K562 (cell line): ENCODE results near the gene CRIP3. TPM values are rescaled to one million over a fixed set of nuclear protein-coding genes. Genes with fewer than 3 reads are reported as not detected.
A peak's percentile ranks its signal among the peaks of the same experiment; 100 is the strongest.

Source experiments
- CC2D1A ChIP-seq: fragments of 450-650 bp; IDR thresholded peaks from 2 replicates; pipeline ENCODE4 v1.6.1; 2017; ENCODE audit warnings: mild to moderate bottlenecking
- ETV1 ChIP-seq: fragments of 450-650 bp; conservative IDR thresholded peaks from 2 replicates; pipeline ENCODE4 v1.6.1; 2016; ENCODE audit warnings: missing genetic modification characterization, control low read depth, low read depth, missing compliant biosample characterization
- HDAC1 ChIP-seq, 2 experiments: fragments of 450-650 bp; IDR thresholded peaks; 2 replicates each; pipeline ENCODE4 v1.6.1; 2016 to 2017; ENCODE audit warnings: inconsistent platforms in 1 of 2, mild to moderate bottlenecking in 1 of 2, moderate library complexity in 1 of 2
- HEY1 ChIP-seq: fragments of 250-450 bp; sonication (Bioruptor Pico); IDR thresholded peaks from 2 replicates; pipeline ENCODE4 v1.5.0; 2020; ENCODE audit warnings: mild to moderate bottlenecking, moderate library complexity, borderline replicate concordance
- HNRNPL ChIP-seq: fragments of 200-400 bp; formaldehyde crosslinking; IDR thresholded peaks from 2 replicates; pipeline ENCODE4 v1.6.1; 2017; ENCODE audit warnings: low read depth, mild to moderate bottlenecking, low read length
- KDM4B ChIP-seq, 2 experiments: fragments of 450-650 bp in 1 of 2; sonication (generic) in 1 of 2; IDR thresholded peaks; 2 replicates each; pipeline ENCODE4 v1.6.1; 2016 to 2017; ENCODE audit warnings: borderline replicate concordance in 2 of 2, antibody characterized with exemption in 1 of 2, low read depth in 1 of 2, mild to moderate bottlenecking in 1 of 2
- NR2C1 ChIP-seq, 2 experiments: fragments of 450-650 bp; IDR thresholded peaks; 2 replicates each; pipeline ENCODE4 v1.6.1; 2017; ENCODE audit warnings: mild to moderate bottlenecking in 2 of 2, antibody characterized with exemption in 1 of 2, inconsistent platforms in 1 of 2, missing compliant biosample characterization in 1 of 2, missing genetic modification characterization in 1 of 2
- RNF2 ChIP-seq: sonication (generic); IDR thresholded peaks from 2 replicates; pipeline ENCODE4 v1.6.1; 2016
- SIN3A ChIP-seq, 2 experiments: fragments of 150-350 bp in 1 of 2; IDR thresholded peaks; 2 replicates each; pipeline ENCODE4 v1.6.1; 2011 to 2016; ENCODE audit warnings: borderline replicate concordance in 2 of 2, low read depth in 2 of 2, low read length in 2 of 2, mild to moderate bottlenecking in 2 of 2, moderate library complexity in 2 of 2; ENCODE audit not compliant: control insufficient read depth in 1 of 2
- SP1 ChIP-seq: sonication (generic); formaldehyde crosslinking; IDR thresholded peaks from 2 replicates; pipeline ENCODE4 v1.8.1; 2022; ENCODE audit warnings: mild to moderate bottlenecking, missing genetic modification reagents
- YY1 ChIP-seq, 3 experiments: IDR thresholded peaks; 2 replicates each; pipeline ENCODE4 v1.6.1; 2011; ENCODE audit warnings: low read length in 2 of 3, mild to moderate bottlenecking in 2 of 3, moderate library complexity in 2 of 3, borderline replicate concordance in 1 of 3, control low read depth in 1 of 3, low read depth in 1 of 3; ENCODE audit not compliant: insufficient read depth in 3 of 3, insufficient replicate concordance in 2 of 3, control insufficient read depth in 1 of 3, insufficient read length in 1 of 3; ENCODE audit errors: extremely low read depth in 1 of 3
- ZC3H4 ChIP-seq: sonication (generic); formaldehyde crosslinking; IDR thresholded peaks from 2 replicates; pipeline ENCODE4 v1.9.0; 2021; ENCODE audit warnings: missing genetic modification reagents, borderline replicate concordance
- polyA plus RNA-seq, 8 experiments: library from polyadenylated mRNA; depleted of rRNA in 4 of 8; stranded (reverse) in 5 of 8; unstranded in 3 of 8; fragments of >200 nt; fragmentation: Nextera tagmentation in 2 of 8; fragmentation: Illumina TruSeq in 1 of 8; extraction: Ambion mirVana in 2 of 8; extraction: Trizol in 1 of 8; gene quantifications; 2 replicates each; pipeline versions ENCODE4 v1.2.1 to v1.2.3, GENCODE V29; 2011 to 2014; ENCODE audit warnings: inconsistent platforms in 1 of 8, missing spikeins in 1 of 8
- total RNA-seq, 7 experiments: library from RNA; depleted of rRNA in 6 of 7; stranded (reverse); fragments of >200 nt in 6 of 7; fragmentation: Illumina TruSeq in 2 of 7; extraction: Trizol in 2 of 7; gene quantifications; 2 replicates each; pipeline versions ENCODE4 v1.2.1 to v1.2.3, GENCODE V29; 2011 to 2021; ENCODE audit warnings: low replicate concordance in 1 of 7
- TF ChIP-seq, protein P1 (sequence below), 2 experiments: fragments of 450-650 bp in 1 of 2; sonication (generic) in 1 of 2; formaldehyde crosslinking in 1 of 2; IDR thresholded peaks; 2 replicates each; pipeline versions ENCODE4 v1.7.1 to v1.9.0; 2016 to 2022; ENCODE audit warnings: inconsistent platforms in 1 of 2, mild to moderate bottlenecking in 1 of 2, missing genetic modification reagents in 1 of 2
- TF ChIP-seq, protein P2 (sequence below), 2 experiments: IDR thresholded peaks; 2 replicates each; pipeline ENCODE4 v1.6.1; 2012; ENCODE audit warnings: improper control_type of control experiment in 2 of 2, low read depth in 2 of 2, low read length in 2 of 2, borderline replicate concordance in 1 of 2

Gene CRIP3
- total and polyA plus RNA-seq, 9 of the 15 experiments (the other 6 are each of a cell fraction or from before 2014, with no cell fraction given), result 0.36 to 2.1 (median 0.87) TPM

DNA sequence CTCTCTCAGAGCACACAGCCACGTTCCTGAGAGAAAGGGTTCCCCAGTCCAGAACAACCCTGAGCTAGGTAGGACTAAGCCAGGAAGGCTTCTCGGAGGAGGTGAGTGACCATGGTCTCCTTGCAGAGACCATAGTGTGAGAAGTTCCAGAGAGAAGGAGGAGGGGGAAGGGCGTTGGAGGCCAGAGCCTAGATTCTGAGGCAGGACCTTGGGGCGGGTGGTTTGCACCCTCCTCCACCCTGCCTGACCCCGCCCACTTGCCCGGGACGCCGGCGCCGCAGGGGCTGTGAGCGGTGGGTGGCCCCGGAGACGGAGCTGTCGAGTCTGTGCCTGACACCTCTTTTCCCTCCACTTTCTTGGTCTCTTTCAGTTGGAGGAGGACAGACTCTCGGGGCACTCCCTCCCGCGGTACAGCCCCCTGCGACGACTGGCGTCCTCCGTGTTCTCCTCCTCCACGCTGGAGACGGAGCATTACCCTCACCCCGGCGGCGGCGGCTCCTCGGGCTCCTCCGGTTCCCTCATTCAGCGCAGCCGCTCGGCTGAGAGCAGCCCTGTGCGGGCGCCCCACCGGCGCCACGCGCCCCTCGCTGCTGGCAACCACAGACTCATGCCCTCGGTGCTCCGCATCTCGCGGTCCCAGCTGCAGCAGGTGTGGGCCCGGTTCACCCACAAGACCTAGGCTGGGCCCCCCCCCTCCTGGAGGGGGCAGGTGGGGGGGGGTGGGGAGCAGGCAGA is 39.2 kb downstream of the CRIP3 start (continued):
- TF ChIP-seq, protein P1, sequence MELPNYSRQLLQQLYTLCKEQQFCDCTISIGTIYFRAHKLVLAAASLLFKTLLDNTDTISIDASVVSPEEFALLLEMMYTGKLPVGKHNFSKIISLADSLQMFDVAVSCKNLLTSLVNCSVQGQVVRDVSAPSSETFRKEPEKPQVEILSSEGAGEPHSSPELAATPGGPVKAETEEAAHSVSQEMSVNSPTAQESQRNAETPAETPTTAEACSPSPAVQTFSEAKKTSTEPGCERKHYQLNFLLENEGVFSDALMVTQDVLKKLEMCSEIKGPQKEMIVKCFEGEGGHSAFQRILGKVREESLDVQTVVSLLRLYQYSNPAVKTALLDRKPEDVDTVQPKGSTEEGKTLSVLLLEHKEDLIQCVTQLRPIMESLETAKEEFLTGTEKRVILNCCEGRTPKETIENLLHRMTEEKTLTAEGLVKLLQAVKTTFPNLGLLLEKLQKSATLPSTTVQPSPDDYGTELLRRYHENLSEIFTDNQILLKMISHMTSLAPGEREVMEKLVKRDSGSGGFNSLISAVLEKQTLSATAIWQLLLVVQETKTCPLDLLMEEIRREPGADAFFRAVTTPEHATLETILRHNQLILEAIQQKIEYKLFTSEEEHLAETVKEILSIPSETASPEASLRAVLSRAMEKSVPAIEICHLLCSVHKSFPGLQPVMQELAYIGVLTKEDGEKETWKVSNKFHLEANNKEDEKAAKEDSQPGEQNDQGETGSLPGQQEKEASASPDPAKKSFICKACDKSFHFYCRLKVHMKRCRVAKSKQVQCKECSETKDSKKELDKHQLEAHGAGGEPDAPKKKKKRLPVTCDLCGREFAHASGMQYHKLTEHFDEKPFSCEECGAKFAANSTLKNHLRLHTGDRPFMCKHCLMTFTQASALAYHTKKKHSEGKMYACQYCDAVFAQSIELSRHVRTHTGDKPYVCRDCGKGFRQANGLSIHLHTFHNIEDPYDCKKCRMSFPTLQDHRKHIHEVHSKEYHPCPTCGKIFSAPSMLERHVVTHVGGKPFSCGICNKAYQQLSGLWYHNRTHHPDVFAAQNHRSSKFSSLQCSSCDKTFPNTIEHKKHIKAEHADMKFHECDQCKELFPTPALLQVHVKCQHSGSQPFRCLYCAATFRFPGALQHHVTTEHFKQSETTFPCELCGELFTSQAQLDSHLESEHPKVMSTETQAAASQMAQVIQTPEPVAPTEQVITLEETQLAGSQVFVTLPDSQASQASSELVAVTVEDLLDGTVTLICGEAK (IDR thresholded peaks at IDR 0.05), result no peak
- TF ChIP-seq, protein P1 (CRISPR knock-in tag; IDR thresholded peaks at IDR 0.05), result no peak; the same call in 1 of the 2 replicates
- TF ChIP-seq ZC3H4 (CRISPR knock-in tag) (no peak), HNRNPL (no peak), NR2C1 (IDR thresholded peaks at IDR 0.05) (no peak), NR2C1 (tag; IDR thresholded peaks at IDR 0.05) (no peak), KDM4B (IDR thresholded peaks at IDR 0.05; ENCODE audit: borderline replicate concordance in 2 of 2, low read depth in 1 of 2) (0 out of 4 replicates have a peak, but pooled peaks of 1 of the 2 experiments have one; percentile 39), SIN3A (IDR thresholded peaks at IDR 0.05; ENCODE audit: borderline replicate concordance in 2 of 2, control insufficient read depth in 1 of 2, low read depth in 2 of 2, low read length in 2 of 2) (no peak), YY1 (IDR thresholded peaks at IDR 0.05; ENCODE audit: borderline replicate concordance in 1 of 3, control insufficient read depth in 1 of 3, extremely low read depth in 1 of 3, insufficient read depth in 3 of 3, insufficient read length in 1 of 3, insufficient replicate concordance in 2 of 3, low read depth in 1 of 3, low read length in 2 of 3) (no peak), CC2D1A (no peak), HEY1 (CRISPR knock-in tag) (no peak), HDAC1 (IDR thresholded peaks at IDR 0.05) (peak in 1 of 2 experiments; percentile 38; a peak in 1 of 4 replicates), SP1 (CRISPR knock-in tag) (no peak), RNF2 (no peak), ETV1 (tag) (no peak)
- TF ChIP-seq, protein P2, sequence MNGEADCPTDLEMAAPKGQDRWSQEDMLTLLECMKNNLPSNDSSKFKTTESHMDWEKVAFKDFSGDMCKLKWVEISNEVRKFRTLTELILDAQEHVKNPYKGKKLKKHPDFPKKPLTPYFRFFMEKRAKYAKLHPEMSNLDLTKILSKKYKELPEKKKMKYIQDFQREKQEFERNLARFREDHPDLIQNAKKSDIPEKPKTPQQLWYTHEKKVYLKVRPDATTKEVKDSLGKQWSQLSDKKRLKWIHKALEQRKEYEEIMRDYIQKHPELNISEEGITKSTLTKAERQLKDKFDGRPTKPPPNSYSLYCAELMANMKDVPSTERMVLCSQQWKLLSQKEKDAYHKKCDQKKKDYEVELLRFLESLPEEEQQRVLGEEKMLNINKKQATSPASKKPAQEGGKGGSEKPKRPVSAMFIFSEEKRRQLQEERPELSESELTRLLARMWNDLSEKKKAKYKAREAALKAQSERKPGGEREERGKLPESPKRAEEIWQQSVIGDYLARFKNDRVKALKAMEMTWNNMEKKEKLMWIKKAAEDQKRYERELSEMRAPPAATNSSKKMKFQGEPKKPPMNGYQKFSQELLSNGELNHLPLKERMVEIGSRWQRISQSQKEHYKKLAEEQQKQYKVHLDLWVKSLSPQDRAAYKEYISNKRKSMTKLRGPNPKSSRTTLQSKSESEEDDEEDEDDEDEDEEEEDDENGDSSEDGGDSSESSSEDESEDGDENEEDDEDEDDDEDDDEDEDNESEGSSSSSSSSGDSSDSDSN (IDR thresholded peaks at IDR 0.05; ENCODE audit: borderline replicate concordance in 1 of 2, low read depth in 2 of 2, low read length in 2 of 2), result no peak
